22Rv1 (cell line): ENCODE results near the gene SPOCK1.

ENCODE experiments used
- H3K27ac ChIP-seq: fragments of 450-650 bp; 2 replicates; pipeline ENCODE4 v1.5.1; 2017
- CTCF ChIP-seq: fragments of 450-650 bp; IDR thresholded peaks from 2 replicates; pipeline ENCODE4 v1.5.1; 2017; ENCODE audit warnings: mild to moderate bottlenecking
- ZFX ChIP-seq: fragments of 450-650 bp; IDR thresholded peaks from 2 replicates; pipeline ENCODE4 v1.6.1; 2017; ENCODE audit warnings: antibody characterized with exemption, borderline replicate concordance

The SPOCK1 gene

GRCh38 chr5:137280656-137281055 lies 218.5 kb downstream of the SPOCK1 start:
- H3K27ac ChIP-seq = no peak overlapping the region
- TF ChIP-seq ZFX (no peak), CTCF (no peak)

DNA sequence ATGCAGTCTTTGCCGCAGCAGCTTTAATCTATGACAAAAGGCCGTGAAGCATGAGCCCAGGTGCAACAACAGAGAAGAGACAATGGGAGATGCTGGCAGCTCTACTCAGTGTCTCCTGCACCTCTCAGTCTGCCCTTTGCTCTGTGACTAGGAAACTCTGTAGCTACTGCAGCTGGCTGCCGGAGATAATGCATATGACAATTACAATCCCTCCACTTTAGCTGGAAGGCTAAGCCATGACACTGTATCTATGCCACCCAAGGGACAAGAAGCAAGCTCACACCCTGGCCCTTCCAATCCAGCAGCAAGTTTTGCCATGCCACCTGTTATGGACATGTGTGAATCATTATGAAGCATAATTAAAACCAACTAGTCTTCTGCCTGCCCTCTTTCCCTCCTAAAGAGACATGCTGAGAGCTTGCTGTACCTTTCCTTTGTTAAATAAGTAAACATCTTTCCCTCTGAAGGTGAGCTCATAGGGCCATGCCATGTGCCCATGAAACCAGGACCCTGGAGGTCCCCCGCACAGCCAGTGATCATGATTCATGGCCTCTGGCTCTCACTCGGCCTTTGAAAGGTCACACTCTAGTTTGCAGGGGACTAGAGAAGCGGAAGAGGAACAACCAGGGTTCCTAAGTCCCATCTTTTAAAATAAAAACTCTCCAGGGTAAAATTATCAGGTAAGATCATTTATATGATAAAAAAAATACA lies 219.4 kb downstream of the SPOCK1 start:
- no peak for TF ChIP-seq ZFX
- no peak for TF ChIP-seq CTCF
- no peak overlapping the region for H3K27ac ChIP-seq

DNA sequence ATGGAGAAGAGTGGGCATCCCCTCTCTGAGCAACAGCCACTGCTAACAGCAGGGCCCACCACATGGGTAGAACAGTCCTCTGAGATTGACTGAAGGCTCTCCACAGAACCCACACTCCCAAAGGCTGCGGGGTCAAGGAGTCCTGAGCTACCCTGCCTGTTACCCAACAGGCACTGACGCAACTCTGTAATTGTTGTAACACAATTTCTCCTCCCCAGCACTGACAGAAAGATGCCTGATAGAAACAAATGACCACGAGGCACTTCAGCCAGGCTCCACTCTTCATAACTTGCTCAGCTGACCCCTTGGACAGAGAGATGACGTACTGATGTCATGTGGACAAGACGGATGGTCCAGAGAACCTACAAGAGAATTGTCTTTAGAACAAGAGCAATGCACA lies 220.7 kb downstream of the SPOCK1 start:
- TF ChIP-seq ZFX (no peak), CTCF (no peak)
- no peak overlapping the region for H3K27ac ChIP-seq

GRCh38 chr5:137275083-137275482 lies 224.0 kb downstream of the SPOCK1 start:
- no peak overlapping the region for H3K27ac ChIP-seq
- no peak for TF ChIP-seq CTCF
- no peak for TF ChIP-seq ZFX

DNA sequence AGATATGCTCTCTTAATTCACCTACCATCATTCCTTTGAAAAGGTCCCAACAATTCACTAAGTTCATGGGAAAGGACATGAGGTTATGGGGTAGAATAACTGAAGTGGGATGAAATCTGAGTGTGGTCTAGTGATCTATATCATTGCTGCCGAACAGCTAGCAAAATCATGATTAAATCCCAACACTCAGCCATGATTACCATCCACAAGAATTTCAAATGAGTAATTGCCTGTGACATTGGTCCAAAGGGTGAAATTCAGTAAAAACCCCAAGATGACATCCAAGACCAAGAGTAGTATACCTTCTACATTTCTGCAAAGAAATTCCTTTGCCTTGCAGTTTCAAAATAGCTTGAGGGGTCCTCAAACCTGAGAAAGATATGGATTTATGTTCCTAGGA lies 225.6 kb downstream of the SPOCK1 start:
- H3K27ac ChIP-seq = no peak overlapping the region
- TF ChIP-seq ZFX (no peak), CTCF (no peak)

DNA sequence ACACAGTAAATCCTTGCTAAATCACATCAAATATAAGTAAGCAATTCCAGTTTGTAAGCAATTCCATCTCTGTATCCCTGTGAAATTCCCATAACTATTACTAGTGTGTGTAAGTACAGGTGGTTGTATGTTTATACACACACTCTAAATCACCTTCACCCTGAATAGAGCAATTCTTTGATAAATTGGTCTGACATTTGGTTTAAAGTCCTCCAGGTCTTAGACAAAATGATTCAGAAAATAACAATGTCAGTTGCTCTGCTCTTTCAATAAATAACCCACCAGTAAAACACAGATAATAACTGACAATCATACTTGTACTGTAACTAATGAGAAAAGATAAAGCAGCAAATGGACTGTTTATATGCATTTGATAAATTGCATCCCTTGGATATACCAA lies 226.3 kb downstream of the SPOCK1 start:
- H3K27ac ChIP-seq = no peak overlapping the region

More for the DNA sequence above, 226.3 kb downstream of the SPOCK1 start:
- TF ChIP-seq ZFX = no peak
- no peak for TF ChIP-seq CTCF
